Measurements from ENCODE around the gene EXOC7.

EXOC7 gene, protein sequence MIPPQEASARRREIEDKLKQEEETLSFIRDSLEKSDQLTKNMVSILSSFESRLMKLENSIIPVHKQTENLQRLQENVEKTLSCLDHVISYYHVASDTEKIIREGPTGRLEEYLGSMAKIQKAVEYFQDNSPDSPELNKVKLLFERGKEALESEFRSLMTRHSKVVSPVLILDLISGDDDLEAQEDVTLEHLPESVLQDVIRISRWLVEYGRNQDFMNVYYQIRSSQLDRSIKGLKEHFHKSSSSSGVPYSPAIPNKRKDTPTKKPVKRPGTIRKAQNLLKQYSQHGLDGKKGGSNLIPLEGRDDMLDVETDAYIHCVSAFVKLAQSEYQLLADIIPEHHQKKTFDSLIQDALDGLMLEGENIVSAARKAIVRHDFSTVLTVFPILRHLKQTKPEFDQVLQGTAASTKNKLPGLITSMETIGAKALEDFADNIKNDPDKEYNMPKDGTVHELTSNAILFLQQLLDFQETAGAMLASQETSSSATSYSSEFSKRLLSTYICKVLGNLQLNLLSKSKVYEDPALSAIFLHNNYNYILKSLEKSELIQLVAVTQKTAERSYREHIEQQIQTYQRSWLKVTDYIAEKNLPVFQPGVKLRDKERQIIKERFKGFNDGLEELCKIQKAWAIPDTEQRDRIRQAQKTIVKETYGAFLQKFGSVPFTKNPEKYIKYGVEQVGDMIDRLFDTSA

DNA sequence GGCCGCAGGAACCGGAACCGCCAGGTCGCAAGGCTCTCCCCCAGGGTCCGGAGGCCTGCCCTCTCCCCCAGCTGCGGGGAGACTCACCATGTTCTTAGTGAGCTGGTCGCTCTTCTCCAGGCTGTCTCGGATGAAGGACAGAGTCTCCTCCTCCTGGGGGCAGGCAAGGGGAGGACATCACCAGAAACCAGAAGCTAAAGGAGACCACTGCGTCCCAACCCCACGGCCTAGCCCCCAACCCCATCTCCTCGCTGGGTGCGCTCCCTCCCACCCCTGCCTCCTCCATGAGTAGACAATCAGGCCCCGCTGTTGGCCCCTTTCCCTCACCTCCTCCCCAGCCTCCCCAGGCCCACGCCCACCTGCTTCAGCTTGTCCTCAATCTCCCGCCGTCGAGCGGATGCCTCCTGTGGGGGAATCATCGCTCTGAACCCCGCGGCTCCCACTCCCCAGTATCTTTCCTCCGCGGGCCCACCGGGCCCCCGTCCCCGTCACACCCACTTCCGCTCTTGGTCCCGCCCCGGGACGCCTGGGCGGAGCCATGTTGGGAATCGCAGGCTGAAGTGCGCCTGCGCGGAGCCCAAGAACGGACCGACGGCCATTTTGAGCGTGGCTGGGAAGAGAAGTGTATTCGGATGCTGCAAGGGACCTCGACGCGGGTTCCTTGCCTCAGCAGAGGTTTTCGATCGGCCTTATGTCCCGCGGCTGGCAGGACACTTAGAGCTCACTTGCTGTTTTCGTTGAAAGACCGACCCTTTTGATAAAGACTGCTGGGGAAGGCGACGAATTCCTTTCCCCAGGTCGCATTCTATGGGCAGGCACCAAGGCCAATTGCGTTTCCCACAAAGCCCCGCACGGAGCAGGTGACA, at the start of gene EXOC7:
Gene EXOC7, minus strand, starts transcription at position 514 of the 866 bp plus-strand sequence. Its CDS starts 95 bp downstream, at position 419.
- peak; percentile 85 for DNase-seq

- no peak for DNase-seq
These were observed 49.6 kb upstream of the EXOC7 start for GRCh38 chr17:76153202-76153601.

DNA sequence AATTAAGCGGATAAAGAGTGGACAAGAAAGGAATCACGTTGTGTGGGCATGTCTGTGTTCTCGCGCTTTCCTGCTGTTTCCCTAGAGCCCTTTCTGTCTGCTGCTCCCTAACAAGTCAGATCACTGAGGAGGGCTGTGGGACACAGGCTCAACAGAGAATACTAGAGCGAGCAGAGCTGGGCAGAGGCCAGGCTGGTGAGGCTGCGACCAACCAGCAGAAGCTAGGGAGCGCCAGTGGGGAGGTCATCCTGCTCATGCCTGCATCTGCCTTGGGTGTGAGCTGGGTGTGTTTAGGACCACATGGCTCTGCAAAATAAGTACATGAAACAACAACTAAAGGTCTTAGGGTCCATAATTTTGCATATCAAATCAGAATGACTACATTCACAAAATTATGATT, 49.0 kb upstream of the EXOC7 start:
- DNase-seq = no peak

DNA sequence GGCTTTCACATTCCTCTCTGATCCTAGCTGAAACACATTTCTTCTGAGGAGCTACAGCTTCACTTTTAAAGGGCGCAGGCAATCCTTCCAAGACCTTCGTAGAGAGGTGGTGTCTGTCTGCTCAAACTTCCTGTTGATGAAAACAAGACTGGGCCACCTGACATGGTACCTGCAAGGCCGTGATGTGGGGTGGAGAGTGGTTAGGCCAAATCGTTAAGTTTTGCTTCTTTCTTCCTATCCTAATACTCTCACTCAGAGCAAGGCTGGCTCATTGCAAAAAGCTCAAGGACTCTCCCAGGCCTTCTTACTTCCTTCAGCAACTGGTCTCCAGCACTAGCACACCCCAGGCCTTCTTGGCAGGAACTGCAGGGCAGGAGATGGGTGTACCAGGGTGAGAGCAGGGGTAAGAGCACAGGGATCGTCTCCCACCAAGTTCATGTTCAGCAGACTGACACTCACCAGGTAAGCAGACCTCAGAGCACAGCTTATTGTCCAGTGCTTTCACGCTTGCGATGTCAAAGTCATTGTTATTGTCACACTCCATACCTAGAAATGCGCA, 48.4 kb upstream of the EXOC7 start:
- DNase-seq = no peak

DNA sequence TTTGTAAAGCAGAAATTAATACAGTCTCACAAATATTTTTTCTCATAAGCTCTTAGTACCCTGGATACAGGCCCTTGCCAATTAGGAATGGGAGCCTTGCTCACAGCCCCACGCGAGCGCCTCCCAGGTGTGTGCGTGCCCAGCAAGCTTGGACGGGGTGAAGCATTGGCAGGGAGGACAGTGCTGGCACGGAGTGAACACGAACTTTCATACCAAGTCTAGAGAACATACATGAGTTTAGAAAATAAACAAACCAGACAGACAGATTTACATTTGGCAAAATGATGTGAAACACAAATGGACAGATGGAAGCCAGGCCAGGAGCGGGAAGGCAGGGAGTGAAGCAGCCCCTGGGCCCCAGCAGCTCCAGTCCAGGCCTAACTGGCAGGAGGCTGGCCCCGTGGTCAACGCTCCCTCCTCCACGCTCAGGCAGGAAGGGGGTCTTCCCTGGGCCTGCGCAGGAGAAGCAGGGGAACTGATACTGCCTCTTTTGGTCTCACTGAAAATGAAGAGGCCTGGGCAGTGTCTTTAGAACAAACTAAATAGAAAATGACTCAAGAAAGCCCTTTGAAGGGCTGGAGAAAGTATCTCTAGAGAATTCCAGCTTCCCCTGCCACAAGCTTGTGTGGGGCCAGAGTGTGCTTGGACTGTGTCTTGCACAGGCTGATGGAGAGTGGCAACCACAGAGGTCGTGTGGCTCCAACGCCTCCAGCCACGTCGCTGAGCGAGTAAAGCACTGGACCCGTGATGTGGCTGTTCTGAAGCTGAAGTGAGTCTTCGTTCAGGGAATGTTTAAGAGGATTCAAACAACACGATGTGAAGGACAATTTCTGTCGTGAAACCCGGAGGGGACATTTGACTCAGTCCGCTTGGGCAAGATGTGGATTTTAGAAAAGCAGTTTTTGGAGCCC, 47.4 kb upstream of the EXOC7 start:
- no peak for DNase-seq

DNA sequence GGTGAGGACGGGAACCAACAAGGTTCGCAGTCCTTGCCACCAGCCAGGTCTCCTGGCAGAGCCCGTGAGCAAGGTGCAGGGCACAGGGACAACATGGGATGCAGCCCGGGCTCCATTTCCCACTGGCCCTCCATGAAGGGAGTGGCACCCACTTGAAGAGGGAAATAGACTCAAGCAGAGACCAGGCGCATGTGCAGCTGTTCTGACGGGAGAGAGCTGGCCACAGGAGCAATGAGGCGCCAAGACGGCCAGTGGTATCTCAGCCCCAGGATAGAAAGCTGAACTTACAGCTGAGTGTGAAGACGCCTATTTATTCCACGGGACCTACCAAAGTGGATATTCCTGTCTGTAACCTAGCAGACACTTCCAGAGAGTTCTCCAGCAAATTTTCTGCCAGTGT, 45.6 kb upstream of the EXOC7 start:
- DNase-seq = no peak

DNA sequence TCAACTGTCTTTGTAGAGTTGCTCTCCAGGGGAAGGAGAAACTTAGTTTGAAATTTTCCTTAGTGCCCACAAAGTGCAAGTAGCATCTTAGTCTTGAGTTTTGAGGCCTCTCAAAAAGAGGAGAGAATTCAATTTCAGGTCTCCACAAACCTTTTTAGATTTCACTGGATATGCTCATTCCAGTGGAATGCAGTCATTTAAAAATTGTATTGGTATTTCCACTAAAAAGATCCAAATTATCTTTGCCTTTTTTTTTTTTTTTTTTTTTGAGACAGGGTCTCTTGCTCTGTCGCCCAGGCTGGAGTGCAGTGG, 44.4 kb upstream of the EXOC7 start:
- no peak for DNase-seq

DNA sequence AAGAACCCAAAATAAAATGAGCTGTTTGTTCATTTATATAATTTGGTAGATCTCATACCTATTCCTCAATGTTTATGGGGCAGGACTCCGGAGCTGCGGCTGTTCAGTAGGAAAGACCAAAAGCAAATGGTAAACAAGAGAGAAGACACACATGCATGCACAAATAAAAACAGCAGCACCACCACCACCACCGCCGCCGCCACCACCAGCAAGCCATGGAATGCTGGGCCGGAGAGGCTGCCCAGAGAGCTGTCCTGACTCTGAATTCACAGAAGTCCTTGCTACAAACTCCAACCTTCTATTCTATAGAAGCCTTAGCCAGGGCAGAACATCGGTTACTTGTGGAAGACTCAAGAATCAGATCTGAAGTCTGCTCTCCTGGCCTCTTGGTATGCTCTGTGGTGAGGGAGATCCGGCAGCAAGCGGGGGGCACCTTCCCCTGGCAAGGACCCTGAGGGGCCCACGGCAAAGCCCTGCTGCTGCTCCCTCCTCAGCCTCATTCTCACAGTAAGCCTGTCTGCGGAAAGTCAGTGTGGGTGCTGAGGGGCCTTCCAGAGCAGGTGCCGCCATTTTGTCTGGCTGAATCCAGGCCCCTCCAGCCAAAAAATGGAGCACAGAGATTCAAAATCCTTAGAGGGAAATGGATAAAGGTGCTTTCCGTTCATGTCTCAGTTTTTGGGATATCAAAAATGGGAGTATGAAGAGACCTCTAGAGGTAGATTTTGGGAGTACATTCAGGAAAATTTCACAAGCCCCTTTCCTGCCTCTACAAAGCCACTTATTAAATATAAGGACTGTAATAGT, 43.8 kb upstream of the EXOC7 start:
- no peak for DNase-seq

- DNase-seq = no peak
These were observed 42.7 kb upstream of the EXOC7 start for GRCh38 chr17:76146053-76146851.

DNA sequence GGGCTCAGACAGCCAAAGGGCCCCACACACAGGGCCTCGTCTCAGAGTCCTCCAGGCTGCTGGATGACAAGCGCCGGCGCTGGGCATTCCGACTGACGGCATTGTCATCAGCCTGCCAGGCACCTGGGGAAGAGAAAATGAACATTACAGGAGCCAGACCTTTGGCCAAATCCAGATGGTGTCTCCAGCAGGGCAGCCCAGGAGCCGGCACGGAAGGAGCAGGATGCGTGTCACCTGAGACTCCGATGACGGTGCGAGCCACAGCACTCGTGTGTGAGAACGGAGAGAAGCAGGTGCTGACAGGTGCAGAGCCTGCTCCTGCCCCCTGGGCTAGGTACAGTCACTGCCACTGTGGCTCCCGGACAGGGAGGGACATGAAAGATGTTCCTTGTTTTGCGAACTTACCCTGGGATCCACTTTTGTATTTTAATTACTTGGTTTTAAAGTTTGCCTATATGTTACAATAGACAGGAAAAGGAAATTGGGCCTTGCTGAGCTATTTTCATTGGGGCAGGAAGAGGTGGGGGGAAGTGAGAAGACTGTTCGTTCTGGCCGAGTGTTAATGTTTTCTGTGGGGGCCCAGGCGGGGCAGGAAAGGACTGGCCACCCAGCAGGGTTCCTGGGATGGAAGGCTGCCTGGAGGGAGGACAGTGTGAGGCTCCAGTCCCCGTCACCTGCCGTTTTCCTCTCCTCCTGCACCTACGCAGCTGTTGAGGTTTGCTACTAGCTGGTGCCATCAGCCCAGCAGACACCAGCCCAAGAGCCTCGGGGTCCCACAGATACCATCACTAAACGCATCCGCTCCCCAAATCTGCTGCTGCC, 41.9 kb upstream of the EXOC7 start:
- no peak for DNase-seq

DNA sequence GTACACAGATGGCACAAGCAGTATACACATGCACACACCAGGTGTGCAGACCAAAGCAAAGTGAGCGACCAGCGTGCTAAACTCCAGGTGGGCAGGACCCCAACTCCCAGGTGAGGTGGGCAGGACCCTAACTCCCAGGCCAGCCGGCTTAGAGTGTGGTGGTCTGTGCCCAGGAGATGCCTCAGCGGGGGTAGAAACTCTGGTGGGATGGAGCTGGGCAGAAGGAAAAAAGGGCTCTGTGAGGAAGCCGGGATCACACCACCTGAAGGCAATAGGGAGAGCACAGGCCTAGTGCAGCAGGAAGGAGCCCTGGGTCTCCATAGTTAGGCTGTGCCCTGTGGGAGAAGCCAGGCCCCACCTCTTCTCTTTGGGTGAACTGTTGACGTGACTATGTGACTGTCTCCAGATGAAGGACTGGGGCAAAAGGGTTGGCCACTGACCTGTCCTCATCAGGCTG, 39.0 kb upstream of the EXOC7 start:
- DNase-seq = no peak

DNA sequence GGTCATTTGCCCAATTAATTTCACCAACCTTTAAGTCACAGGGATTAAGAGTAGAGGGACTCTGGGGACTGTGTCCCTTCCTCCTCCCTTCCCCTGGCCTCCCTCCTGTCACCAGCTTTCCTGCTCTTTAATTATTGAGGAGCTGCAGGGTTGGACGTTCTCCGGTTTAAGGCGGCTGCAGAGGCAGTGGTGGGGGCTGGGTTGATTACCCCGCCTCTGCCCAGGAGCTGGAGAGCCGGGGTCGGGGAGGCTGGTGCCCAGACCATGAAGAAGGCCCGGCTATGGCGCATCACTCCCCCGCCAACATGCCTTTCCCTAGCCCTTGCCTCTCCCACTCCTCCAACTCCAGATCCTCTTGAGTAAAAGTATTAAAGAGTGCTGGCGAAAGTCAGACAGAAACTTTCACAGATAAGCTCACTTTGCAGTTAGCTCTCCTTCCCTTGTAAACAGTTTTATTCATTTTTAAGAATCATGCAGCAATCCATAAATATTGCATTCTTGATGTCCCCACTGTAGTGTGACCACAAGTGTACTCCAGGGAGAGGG, 38.5 kb upstream of the EXOC7 start:
- no peak for DNase-seq

- peak; percentile 20 for DNase-seq
These were observed 37.8 kb upstream of the EXOC7 start, which contains the start of gene FOXJ1 for GRCh38 chr17:76141212-76142038. FOXJ1 (minus strand) TSS chr17:76141245; CDS start chr17:76140395, 850 bp downstream.

DNA sequence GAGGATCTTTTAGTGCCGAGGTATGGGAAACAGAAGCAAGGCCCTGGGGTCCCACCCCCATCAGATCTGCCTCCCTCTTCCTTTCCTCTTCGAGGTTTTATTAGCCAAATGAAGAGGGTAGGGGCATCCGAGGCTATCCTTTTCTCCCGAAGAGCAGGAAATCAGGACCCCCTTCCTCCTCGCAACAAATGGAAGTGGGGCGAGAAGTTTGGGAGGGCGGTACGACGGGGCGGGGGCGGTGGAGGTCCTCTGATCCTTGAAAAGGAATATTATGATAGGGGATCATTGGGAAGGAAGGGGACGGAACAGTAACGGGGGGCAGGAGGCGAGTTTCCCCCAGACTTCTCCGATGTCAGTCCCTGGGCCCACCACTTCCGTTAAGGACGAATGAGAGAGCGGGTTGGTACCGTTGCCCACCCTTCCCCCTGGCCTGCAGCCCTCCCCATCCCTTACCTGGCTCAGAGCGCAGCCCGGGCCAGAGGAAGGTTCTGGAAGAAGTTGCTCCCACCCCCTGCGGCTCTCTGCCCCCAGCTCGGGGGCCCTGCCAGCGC, 37.1 kb upstream of the EXOC7 start:
- DNase-seq = no peak

- no peak for DNase-seq
These were observed 36.4 kb upstream of the EXOC7 start for GRCh38 chr17:76139801-76140660.

GRCh38 chr17:76138896-76139752, 35.5 kb upstream of the EXOC7 start:
- DNase-seq = no peak
